Hypothalamus (tissue), 51 donors: ENCODE measurements around the gene TMEM185B.
"Not testable (repeated sequence)": the region's sequence is repeated elsewhere in the genome, so short reads cannot be mapped to it uniquely, and the experiment has no call there.

ENCODE experiments used
- DNase-seq, 51 donors: peaks; one replicate each; lab custom pipeline; 2025; lab: John Stamatoyannopoulos, UW

TMEM185B gene

DNA sequence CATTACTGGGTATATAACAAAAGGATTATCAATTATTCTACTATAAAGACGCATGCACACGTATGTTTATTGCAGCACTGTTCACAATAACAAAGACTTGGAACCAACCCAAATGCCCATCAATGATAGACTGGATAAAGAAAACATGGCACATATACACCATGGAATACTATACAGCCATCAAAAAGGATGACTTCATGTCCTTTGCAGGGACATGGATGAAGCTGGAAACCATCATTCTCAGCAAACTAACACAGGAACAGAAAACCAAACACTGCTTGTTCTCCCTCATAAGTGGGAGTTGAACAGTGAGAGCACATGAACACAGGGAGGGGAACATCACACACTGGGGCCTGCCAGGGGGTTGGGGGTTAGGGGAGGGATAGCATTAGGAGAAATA is 12.0 kb upstream of the TMEM185B start:
- not testable (repeated sequence) for DNase-seq

DNA sequence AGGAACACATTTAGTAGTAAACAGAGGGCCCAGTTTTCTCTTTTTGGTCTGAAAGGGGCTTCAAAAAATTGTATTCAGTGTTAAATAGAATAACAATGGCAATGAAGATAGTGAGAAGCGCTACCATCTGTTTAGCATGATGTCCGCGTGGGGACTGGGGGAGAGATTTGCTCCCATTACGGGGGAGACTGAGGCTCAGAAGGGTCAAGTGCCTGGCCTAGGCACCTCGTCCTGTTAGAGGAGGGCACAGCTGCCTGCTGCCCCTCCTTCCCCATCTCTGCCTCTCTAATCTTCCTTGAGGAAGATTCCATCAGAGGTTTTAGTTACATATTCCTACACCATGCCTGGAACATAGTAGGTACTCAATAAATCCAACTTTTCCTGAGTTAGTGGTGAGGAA is 10.1 kb upstream of the TMEM185B start:
- DNase-seq, result no peak

DNA sequence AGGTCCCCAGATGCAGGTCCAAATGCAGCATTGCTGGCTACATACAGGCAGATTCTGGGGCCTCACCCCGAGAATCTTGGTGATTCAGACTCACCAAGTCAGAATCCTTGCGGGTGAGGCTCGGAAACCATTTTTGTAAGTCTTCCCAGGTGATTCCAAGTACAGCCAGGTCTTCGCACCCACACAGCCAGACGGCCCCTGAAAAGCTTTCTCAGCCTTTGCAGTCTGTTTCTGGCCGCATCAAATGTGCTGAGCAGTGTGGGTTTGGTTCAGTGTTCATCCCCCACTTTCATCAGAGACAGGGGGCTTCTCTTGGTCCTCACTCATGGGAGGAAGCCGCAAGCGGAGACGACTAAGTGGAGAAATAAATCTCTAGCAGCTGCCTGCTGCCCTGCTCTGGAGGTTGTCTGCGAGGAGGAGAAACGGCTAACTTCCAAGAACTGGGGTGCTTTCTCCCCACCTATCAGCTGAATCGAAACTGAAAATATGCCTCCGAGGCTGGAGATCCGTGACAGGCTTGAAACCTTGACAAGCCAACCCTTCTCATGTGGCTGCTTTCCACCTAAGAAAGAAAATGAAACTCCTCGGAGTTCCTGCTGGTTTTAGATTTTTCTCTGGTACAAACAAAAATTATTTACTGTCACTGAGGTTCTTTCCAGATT is 8.9 kb upstream of the TMEM185B start:
- no peak for DNase-seq

DNA sequence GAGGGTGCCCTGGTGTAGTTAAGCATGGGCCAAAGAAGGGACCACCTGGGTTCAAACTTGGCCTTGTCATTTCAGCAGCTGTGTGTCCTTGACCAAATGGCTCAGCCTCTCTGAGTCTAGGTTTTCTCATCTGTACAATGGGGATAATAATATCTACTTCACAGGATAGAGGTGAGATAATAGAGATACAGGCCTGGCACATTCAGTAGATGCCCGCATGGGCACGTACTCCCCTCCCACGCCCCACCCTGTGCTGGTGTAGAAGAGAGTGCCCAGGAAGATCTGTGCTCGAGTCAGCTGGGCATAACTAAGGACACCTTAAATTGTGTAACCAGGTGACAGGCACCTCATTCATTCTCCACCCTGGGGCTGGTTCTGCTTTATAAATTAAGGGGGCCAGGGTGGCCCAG is 8.4 kb upstream of the TMEM185B start:
- DNase-seq, result no peak

DNA sequence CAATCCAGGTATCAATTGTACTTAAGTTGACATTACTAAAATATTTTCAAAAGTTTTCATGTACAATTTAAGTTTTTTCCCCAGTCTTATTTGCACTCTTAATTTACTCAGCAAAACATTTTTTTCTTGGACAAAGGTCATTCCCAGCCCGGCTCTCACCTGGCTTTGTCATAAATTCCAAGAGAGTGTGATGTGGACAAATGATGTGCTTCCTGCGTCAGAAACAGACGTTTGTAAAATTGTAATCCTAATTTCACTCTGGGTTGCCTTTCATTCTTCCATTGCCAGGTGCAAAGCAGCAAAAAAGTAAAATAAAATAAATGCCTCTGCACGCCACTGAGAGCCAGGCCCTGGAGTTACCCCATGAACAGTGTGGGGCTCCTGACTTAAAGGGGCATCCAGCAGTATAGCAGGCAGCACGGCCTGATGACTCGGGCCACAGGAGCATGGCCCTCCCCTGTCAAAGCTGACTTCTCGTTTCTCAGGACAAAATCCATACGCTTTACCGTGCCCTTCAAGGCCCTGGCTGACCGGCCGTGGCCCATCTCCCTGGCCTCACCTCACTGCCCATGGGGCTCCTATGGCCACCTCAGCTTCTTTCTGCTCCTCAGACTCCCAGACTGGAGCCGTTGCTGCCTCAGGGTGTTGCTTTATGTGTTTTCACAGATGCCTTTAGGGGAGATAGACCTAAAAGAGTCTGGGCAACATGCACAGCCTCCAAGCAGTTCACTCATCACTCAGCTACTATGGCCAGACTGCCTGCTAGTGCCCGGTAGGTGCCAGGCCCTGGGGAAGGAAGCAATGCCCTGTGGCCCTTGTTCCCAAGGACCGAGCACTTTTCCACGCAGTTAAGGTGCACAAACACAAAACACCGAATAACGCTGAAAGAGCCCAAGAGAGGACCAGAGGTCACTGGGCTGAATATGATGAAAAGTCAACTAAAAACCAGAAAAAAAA is 7.6 kb upstream of the TMEM185B start:
- DNase-seq, result no peak

DNA sequence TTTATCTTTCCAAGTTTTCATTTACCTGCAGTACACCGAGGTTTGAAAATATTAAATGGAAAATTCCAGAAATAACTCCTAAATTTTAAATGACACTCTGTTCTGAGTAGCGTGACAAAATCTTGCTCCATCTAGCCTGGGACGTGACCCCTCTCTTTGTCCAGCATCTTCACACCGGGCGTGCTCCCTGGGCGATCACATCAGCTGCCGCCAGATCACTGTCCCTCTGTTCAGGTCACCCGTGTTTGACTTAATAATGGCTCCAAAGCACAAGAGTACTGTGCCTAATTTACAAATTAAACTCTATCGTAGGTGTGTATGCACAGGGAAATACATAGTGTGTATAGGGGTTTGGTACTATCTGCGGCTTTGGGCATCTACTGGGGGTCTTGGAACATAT is 6.1 kb upstream of the TMEM185B start:
- DNase-seq, result no peak

DNA sequence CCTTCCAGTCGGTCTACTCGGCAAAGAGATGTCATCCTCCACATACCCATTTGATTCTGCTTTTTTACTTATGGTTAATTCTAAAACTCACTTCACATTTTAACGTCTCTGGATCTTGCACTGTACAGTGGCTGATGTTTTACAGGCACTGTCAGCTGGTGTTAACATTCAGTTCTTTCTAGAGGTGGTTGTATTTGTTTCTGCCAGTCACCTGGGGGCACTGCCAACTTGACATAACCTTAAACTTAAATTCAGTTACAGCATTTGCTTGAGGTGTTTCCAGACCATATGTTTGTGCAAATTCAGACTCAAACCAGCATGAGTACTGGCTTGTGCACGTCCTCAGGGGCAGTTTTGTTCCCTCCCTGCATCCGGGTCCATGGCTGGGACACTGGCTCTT is 5.3 kb upstream of the TMEM185B start:
- DNase-seq, result no peak

DNA sequence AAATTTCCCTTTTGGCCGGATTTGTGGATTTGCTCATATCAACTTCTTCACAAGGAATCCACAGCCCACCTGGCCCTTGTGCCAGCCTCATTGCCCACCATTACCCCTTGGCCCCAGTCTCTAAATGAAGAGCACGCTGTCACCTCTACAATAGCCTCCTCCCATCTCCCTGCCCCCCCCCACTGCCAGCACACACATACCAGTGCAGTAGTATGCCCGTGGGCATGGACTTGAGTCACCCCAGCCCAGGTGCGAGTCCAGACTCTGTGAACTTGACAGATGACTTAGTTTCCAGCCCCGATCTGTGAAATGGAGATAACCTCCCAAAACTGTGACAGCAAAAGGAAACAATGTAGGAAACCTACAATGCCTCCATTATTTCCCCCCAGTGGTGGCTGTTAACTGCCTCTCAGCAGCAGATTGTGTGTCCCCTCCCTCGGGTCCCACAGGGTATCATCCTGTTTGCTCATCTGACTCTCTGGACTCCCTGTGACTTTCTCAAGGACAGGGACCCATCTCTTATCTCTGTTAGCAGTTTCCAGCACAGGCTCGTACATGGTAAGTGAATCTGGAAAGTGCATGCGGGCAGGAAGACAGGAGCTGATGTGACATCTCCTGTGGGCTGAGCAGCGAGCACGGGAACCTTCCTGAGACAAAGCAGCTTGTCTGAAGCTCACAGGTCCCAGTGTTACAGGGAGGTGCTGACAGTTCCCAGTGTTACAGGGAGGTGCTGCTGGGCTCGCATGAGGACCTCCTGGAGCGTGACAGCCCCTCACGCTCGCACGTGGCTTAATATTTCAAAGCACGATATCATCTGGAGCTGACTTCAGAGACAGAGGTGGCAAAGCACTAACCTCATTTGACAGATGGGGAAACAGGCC is 4.2 kb upstream of the TMEM185B start:
- no peak for DNase-seq

DNA sequence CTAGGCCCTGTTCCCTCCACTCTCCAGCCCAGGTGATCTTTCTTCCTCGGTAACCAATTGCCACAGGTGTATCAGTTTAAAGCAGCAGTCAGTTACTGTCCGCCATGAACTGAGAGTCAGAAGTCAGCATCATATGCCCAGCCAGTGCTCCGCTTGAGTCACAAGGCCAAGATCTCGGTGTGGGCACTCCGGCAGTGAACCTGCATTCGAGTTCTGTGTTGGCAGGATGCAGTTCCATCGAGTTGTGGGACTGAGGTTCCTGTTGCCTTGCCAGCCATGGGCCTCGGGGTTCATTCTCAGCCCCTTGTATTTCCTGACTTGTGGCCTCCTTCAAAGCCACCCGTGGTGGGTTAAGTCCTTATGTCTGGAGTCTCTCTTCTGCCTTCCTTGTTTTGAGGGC is 3.1 kb upstream of the TMEM185B start:
- no peak for DNase-seq

DNA sequence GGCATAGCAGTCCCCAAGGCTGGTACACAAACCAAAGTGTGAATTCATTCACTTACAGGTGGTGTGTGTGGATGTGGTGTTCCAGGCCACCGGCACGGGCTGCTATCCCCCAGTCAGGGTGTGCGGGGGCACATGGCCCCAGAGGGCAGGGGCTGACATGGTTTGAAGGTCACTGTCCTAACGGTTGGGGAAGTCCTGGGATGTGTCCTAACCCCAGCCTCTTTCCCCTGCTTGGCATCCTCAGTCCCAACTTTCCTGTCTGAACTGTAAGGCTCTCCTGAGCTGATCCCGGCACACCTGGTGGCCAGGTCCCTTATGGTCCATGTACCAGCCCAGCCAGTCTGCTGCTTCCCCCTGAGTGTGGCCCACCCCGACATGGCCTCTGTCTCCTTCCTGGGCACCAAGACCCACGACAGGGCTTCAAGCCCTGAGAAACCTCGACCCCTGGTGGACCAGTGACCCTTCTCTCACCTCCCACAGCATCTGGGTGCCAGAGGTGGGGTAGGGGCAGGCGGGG is 2.4 kb upstream of the TMEM185B start:
- DNase-seq, result no peak

DNA sequence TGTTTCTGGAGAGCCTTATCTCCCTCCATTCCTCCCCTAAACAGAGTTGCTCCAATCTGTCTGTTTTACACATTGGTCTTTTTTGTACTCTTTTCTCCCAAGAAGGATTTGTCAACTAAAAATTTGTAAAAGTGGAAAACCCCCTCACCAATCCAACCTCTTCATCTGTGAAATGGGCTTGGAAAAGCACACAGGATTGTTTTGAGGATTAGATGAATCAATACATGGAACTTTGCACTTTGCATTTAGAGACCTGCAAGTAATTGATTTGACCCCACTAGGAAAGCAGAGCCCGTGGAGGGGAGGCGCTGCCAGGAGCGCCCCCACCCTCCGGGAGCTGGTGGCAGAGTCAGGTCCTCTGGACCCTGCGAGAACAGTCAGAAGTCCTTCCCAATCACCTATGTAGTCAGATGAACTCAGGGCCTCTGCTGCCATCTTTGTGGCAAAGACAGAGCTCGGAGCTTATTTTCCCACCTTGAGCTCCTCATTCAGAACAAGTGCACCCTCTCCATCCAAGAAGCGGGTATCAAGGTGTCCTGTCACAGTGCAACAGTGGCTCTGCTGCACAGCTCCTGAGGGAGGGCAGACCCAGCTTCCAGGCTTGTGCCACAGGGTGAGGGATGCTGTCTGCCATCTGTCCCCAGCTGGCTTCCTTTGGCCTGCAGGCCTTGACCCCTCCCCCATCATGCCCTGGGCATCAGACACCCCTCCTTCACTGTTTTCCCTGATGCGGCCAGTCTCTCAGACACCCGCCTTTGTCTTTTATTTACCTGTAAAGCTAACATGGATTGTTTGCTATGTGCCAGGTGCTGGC is 1.7 kb upstream of the TMEM185B start:
- no peak for DNase-seq

DNA sequence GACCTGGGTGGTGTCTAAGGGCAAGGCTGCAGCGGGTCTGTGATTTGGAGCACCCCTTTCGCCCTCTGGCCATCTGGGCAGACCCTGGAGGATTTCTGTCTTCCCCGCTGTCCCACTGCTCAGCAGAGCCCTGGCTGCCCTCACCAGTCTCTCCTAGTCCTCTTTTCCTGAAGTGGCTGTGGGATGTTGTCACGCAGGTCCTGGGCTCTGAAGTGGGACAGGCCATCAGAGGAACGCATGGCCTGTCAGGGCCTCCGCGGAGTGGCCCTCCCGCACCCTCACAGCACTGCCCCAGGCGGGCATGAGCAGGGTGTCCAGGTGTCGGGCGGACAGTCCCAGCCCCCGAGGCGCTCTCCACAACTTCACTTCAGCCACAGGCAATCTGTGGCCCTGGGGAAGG is 1.1 kb upstream of the TMEM185B start:
- DNase-seq, result no peak

DNA sequence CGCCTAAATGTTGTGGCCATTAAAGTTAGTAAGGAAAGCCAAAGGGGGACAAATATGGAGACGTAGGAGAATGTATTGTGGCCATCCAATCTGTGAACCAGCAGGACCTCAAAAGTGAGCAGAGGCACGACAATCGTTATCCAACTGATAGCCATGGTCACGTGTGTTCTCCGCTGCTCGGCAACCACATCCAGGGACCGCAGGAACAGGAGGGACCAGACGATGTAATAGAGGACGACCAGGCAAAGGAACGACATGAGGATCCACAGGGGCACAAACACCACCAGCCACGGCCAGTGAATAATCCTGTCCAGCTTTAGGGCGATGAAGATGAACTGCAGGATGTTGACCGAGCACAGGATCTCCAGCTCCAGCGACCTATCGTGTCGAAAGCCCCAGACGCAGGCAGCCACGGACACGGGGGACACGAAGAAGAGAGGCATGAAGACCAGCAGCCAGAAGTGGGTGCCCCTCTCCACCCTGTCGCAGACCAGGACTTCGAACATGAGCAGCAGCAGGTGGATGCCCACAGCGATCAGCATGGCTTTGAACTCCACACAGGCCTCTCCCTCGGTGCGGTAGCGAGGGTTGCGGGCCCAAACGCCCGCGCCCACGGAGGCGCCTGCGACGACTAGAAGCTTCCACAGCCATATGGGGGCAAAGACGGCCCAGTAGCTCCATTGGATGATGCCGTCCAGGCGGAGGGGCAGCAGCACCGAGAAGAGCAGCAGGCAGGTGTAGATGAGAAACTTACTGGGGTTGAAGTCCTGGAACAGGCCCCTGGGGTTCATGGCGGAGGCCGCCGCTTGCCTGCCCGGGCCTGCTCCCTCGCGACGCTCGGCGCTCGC is 790 bp downstream of the TMEM185B start:
- DNase-seq, result no peak

DNA sequence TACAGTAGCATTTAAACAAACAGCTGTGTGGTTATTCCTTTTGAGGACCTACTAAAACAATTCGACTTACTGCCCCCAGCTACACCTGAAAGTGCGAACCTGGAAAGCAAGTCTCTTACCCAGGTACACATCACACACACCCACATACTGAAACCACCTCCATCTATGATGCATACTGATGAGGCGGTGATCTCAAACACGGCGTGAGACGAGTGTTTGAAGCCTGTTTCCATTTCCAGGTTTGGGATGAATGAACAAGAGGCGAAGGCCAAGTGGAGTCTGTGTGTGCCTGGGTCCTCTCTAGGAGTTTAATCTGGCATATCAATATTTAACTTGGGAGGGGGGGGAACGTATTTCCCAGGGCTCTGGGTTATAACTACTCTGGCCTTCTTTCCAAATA is 1.6 kb downstream of the TMEM185B start:
- no peak for DNase-seq

DNA sequence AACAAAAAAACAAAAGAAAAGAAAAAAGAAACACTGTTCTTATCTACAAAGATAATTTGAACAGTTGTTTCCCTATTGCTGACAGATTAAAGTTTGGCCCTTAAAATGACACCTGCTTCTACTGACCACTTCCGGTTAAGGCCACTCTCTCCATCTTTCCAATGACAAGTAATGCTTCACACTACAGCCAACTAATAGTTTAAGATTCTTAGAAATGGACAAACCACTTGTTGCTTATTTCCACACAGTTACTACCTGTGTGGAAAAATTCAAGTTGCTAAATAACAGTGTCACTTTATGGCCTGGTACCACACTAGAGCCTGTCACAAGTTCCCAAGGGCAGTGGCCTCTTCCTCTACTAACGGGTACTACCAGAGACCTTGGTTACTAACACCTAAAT is 2.4 kb downstream of the TMEM185B start:
- no peak for DNase-seq

DNA sequence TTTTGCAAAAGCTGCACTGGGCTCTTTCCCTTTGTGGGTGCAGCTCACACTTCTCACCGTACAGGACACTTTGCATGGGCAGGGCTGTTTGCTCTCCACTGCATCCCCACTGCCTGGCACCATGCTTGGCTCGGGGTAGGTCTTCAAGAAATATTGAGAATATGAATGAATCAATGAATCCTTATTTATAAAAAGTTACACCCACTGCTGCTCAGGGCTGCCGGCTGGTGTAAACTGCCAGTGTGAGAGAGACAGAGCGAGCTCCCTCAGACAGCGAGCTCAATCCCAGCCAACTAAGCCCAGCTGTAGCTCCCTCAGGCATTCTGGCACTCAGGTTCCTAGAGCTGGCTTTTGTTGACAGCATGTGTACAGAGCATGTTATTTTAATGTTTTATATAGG is 3.4 kb downstream of the TMEM185B start:
- DNase-seq, result no peak

DNA sequence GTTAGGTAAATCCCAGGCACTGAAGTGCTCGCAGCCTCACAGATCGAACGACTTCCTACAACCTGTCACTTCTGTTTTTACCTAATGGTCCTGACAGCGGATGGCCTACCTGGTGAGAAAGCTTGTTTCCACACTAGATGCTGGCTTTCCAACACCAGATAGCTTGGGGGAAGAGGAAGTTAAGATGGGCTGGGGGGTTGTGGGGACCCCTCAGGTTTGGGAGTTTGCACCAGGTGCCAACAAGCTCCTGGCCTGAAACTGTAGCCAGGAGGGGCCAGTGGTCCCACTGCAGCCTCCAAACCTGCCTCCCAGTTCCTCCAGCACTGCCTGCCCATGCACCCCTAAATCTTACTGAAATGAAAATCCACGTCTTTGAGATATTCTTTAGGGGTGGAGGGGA is 3.9 kb downstream of the TMEM185B start:
- DNase-seq, result no peak

DNA sequence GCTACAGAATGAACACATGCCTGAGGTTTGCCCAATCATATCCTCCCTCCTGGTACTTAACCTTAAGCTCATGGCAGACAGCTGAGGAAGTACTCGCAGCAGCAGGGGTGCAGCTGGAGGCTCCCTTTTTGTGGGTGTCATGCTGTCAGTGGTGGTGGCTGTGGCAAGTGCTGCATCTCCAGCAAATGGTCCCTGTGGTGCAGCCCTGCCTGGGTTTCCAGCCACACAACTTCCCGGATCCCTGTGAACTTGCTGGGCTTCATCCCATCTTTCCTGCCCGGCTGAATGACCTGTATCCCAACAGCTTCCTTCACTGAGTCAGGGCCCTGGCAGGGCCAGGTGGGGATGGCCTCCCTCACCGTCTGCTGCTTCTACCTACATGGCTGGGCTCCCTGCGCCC is 5.0 kb downstream of the TMEM185B start:
- no peak for DNase-seq

DNA sequence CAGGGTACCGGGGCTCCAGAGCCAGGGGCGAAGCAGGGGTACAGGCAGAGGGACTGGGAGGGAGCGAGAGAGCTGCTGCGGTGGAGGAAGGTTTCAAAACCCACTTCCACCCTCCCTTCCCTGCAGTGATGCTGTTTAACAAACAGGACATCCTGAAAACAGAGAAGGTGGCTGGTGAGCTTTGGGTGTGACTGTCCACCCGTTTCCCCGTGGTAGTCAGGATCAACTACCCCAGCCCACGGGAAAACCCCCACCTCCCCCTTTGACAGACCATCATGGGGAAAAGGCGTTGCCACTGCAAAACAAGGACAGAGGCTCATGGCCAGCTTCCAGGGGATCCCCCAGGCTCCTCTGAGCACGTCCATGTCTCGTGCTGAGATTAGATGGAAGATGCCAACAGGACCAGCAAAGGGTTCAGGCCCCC is 12.9 kb downstream of the TMEM185B start:
- no peak for DNase-seq
